K562 (cell line): Measurements from ENCODE around the gene TTC39A. TPM values are rescaled to one million over a fixed set of nuclear protein-coding genes. Genes with fewer than 3 reads are reported as not detected.

ENCODE experiments used
- BRD9 ChIP-seq: fragments of 450-650 bp; IDR thresholded peaks from 2 replicates; pipeline ENCODE4 v1.6.1; 2018; ENCODE audit warnings: low read depth; ENCODE audit not compliant: partially characterized antibody
- C11orf30 ChIP-seq: fragments of 450-650 bp; IDR thresholded peaks from 2 replicates; pipeline ENCODE4 v1.6.1; 2016; ENCODE audit warnings: low read depth, mild to moderate bottlenecking
- CXXC5 ChIP-seq: fragments of 250-450 bp; sonication (Bioruptor Pico); IDR thresholded peaks from 2 replicates; pipeline ENCODE4 v1.8.0; 2022; ENCODE audit warnings: inconsistent platforms, mild to moderate bottlenecking, moderate library complexity
- EHMT2 ChIP-seq: fragments of 450-650 bp; IDR thresholded peaks from 2 replicates; pipeline ENCODE4 v1.6.1; 2018; ENCODE audit warnings: antibody characterized with exemption
- ETS1 ChIP-seq: conservative IDR thresholded peaks from 2 replicates; pipeline ENCODE4 v1.6.1; 2011; ENCODE audit warnings: low read depth, mild to moderate bottlenecking, low read length; ENCODE audit not compliant: control insufficient read depth
- FOXK2 ChIP-seq, 2 experiments: fragments of 450-650 bp; IDR thresholded peaks in 1 of 2; conservative IDR thresholded peaks in 1 of 2; 2 replicates each; pipeline ENCODE4 v1.6.1; 2016; ENCODE audit warnings: low read depth in 2 of 2, mild to moderate bottlenecking in 1 of 2
- KAT2B ChIP-seq: IDR thresholded peaks from one replicate; pipeline ENCODE4 v1.6.1; 2012; ENCODE audit warnings: low read depth, mild to moderate bottlenecking, control low read depth, inconsistent platforms, low read length, moderate library complexity
- MCM2 ChIP-seq: fragments of 450-650 bp; IDR thresholded peaks from 2 replicates; pipeline ENCODE4 v1.6.1; 2017; ENCODE audit warnings: low read depth, mild to moderate bottlenecking
- PHF20 ChIP-seq: fragments of 450-650 bp; IDR thresholded peaks from 2 replicates; pipeline ENCODE4 v1.6.1; 2018; ENCODE audit not compliant: partially characterized antibody
- RNF2 ChIP-seq: sonication (generic); IDR thresholded peaks from 2 replicates; pipeline ENCODE4 v1.6.1; 2016
- SPI1 ChIP-seq: IDR thresholded peaks from 2 replicates; pipeline ENCODE4 v1.6.1; 2011; ENCODE audit warnings: low read depth, low read length, control low read depth, borderline replicate concordance
- SREBF1 ChIP-seq: fragments of 150-350 bp; IDR thresholded peaks from 2 replicates; pipeline ENCODE4 v1.6.1; 2014; ENCODE audit warnings: antibody characterized with exemption, low read depth, low read length, borderline replicate concordance
- SRF ChIP-seq, 2 experiments: fragments of 250-450, 450-650 bp in 1 of 2; sonication (Bioruptor Pico) in 1 of 2; sonication (generic) in 1 of 2; formaldehyde crosslinking; IDR thresholded peaks; 2 replicates each; pipeline versions ENCODE4 v1.5.0 to v1.5.1; 2020 to 2022; ENCODE audit warnings: mild to moderate bottlenecking in 1 of 2, missing genetic modification reagents in 1 of 2
- TAF15 ChIP-seq: fragments of 200-400 bp; formaldehyde crosslinking; IDR thresholded peaks from 2 replicates; pipeline ENCODE4 v1.6.1; 2017; ENCODE audit warnings: mild to moderate bottlenecking, low read depth, low read length, moderate library complexity
- ZKSCAN3 ChIP-seq: fragments of 250-450 bp; sonication (Bioruptor Pico); IDR thresholded peaks from 2 replicates; pipeline ENCODE4 v1.4.0; 2020
- ZNF175 ChIP-seq: fragments of 200-800 bp; sonication (Bioruptor generic); IDR thresholded peaks from 2 replicates; pipeline ENCODE4 v1.6.1; 2016; ENCODE audit warnings: low read depth, mild to moderate bottlenecking, missing genetic modification characterization, missing compliant biosample characterization
- polyA plus RNA-seq, 8 experiments: library from polyadenylated mRNA; depleted of rRNA in 4 of 8; stranded (reverse) in 5 of 8; unstranded in 3 of 8; fragments of >200 nt; fragmentation: Nextera tagmentation in 2 of 8; fragmentation: Illumina TruSeq in 1 of 8; extraction: Ambion mirVana in 2 of 8; extraction: Trizol in 1 of 8; gene quantifications; 2 replicates each; pipeline versions ENCODE4 v1.2.1 to v1.2.3, GENCODE V29; 2011 to 2014; ENCODE audit warnings: inconsistent platforms in 1 of 8, missing spikeins in 1 of 8
- total RNA-seq, 7 experiments: library from RNA; depleted of rRNA in 6 of 7; stranded (reverse); fragments of >200 nt in 6 of 7; fragmentation: Illumina TruSeq in 2 of 7; extraction: Trizol in 2 of 7; gene quantifications; 2 replicates each; pipeline versions ENCODE4 v1.2.1 to v1.2.3, GENCODE V29; 2011 to 2021; ENCODE audit warnings: low replicate concordance in 1 of 7
- TF ChIP-seq, protein P1 (sequence below): fragments of 250-450 bp; sonication (Bioruptor Pico); IDR thresholded peaks from 2 replicates; pipeline ENCODE4 v1.8.0; 2022; ENCODE audit warnings: inconsistent platforms

Gene TTC39A
- total and polyA plus RNA-seq, 9 of the 15 experiments (the other 6 are each of a cell fraction or from before 2014, with no cell fraction given), result 0.18 to 0.82 (median 0.35) TPM

DNA sequence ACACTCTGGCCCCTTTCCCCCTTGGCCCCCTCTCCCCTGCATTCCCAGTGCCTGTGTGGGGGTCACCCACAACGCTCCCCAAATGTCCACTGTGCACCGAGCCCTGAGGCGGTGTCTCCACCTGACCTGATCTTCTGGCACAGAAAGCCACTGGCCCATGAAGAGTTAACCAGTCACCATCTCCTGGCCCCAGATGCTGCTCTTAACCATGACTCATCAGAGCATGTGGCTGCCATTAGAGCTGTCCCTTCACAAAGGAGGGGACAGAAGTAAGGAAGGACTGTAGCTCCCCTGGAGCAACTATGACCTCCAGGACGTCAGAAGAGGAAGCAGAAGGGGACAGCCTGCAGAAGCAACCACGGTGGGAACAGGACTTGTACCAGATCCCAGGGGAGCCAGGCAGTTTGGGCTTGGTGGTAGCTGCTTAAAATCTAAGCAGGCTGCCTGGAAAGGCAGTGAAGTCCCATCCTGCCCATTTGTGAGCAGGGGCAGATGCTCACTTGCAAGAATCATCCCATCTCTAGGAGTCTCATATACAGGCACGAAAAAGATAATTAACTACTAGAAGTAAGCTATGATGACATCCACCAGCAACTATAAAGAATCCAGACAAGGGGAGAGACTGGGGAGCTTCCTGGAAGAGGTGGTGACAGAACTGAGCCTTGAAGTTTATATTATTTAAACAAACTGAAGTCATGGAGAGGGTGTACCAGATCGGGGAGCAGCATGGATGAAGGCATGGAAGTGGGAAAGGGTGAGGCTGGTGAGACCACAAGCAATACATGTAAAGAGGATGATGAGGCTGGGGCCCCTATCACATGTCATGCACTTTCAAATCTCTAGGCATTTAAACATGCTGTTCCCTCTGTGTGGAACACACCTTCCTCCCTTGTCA lies 1.1 kb upstream of the TTC39A start (continued):
- TF ChIP-seq, protein P1, sequence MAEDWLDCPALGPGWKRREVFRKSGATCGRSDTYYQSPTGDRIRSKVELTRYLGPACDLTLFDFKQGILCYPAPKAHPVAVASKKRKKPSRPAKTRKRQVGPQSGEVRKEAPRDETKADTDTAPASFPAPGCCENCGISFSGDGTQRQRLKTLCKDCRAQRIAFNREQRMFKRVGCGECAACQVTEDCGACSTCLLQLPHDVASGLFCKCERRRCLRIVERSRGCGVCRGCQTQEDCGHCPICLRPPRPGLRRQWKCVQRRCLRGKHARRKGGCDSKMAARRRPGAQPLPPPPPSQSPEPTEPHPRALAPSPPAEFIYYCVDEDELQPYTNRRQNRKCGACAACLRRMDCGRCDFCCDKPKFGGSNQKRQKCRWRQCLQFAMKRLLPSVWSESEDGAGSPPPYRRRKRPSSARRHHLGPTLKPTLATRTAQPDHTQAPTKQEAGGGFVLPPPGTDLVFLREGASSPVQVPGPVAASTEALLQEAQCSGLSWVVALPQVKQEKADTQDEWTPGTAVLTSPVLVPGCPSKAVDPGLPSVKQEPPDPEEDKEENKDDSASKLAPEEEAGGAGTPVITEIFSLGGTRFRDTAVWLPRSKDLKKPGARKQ (CRISPR knock-in tag), result no peak
- TF ChIP-seq ETS1 (peak; percentile 58; the same call in 1 of the 2 replicates), SRF (CRISPR knock-in tag; IDR thresholded peaks at IDR 0.05) (peak in 1 of 2 experiments; percentile 59; a peak in 1 of 4 replicates), FOXK2 (conservative IDR thresholded peaks at IDR 0.05 in 1 of 2, IDR thresholded peaks at IDR 0.05 in 1 of 2; ENCODE audit: low read depth in 2 of 2) (peak; percentile 49; a peak in 3 of 4 replicates), ZNF175 (CRISPR knock-in tag) (peak; percentile 68), SREBF1 (0 out of 2 replicates have a peak, but pooled peaks have one; percentile 58), MCM2 (no peak), PHF20 (peak; percentile 35), SPI1 (peak; percentile 24; the same call in 1 of the 2 replicates), C11orf30 (peak; percentile 91), RNF2 (peak; percentile 78), CXXC5 (CRISPR knock-in tag) (peak; percentile 57), EHMT2 (peak; percentile 93), BRD9 (peak; percentile 93), KAT2B (no peak), TAF15 (no peak), ZKSCAN3 (CRISPR knock-in tag) (no peak)
